NK-92 (cell line): Measurements from ENCODE around the gene TAS2R43.
"Not testable (repeated sequence)": the region's sequence is repeated elsewhere in the genome, so short reads cannot be mapped to it uniquely, and the experiment has no call there.

Source experiments
- DNase-seq: peaks from one replicate; lab custom pipeline; 2025; ENCODE audit not compliant: unreplicated experiment; lab: John Stamatoyannopoulos, UW

Gene TAS2R43, protein sequence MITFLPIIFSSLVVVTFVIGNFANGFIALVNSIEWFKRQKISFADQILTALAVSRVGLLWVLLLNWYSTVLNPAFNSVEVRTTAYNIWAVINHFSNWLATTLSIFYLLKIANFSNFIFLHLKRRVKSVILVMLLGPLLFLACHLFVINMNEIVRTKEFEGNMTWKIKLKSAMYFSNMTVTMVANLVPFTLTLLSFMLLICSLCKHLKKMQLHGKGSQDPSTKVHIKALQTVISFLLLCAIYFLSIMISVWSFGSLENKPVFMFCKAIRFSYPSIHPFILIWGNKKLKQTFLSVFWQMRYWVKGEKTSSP

GRCh38 chr12:11092128-11092527, at the start of gene TAS2R43:
Gene TAS2R43, minus strand, starts transcription at chr12:11092313. Its CDS starts 84 bp downstream, at chr12:11092229.
- DNase-seq, result no peak

GRCh38 chr12:11136075-11136474, 44.0 kb upstream of the TAS2R43 start:
- DNase-seq, result no peak

GRCh38 chr12:11134305-11134704, 42.2 kb upstream of the TAS2R43 start, which contains the start of gene TAS2R30:
Gene TAS2R30, minus strand, starts transcription at chr12:11134644. Its CDS starts 400 bp downstream, at chr12:11134244.
- no peak for DNase-seq

GRCh38 chr12:11133816-11134215, 41.7 kb upstream of the TAS2R43 start:
- no peak for DNase-seq

DNA sequence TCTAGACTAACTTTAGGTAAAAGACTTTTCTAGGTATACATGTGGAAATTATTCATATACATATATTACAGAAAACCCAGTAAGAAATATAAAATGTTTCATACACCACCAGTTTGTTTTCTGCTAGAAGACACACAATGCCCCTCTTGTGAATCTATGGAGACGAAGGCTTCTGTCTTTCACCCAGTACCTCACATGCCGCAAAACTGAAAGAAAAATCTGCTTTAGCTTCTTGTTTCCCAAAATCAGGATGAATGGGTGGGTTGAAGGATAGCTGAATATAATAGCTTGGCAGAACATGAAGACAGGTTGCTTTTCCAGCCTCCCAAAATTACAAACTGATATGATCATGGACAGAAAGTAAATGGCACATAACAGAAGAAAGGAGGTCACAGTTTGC, 41.0 kb upstream of the TAS2R43 start:
- no peak for DNase-seq

- DNase-seq, result no peak
Measured at GRCh38 chr12:11130999-11131398, 38.9 kb upstream of the TAS2R43 start.

- no peak for DNase-seq
Measured at GRCh38 chr12:11130382-11130781, 38.3 kb upstream of the TAS2R43 start.

GRCh38 chr12:11114130-11114529, 22.0 kb upstream of the TAS2R43 start:
- not testable (repeated sequence) for DNase-seq

DNA sequence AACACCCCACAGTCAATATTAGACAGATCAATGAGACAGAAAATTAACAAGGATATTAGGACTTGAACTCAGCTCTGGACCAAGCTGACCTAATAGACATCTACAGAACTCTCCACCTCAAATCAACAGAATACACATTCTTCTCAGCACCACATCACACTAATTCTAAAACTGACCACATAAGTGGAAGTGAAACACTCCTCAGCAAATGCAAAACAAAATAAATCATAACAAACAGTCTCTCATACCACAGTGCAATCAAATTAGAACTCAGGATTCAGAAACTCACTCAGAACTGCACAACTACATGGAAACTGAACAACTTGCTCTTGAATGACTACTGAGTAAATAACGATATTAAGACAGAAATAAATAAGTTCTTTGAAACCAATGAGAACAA, 19.1 kb upstream of the TAS2R43 start:
- DNase-seq, result not testable (repeated sequence)

DNA sequence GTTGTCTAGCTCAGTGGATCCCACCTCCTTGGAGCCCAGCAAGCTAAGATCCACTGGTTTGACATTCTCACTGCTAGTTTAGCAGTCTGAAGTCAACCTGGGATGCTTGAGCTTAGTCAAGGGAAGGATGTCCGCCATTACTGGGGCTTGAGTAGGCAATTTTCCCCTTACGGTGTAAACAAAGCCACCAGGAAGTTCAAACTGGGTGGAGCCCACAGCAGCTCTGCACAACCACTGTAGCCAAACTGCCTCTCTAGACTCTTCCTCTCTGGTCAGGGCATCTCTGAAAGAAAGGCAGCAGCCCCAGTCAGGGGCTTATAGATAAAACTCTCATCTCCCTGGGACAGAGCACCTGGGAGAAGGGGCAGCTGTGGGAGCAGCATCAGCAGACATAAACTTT, 16.7 kb upstream of the TAS2R43 start:
- no peak for DNase-seq

- DNase-seq, result no peak
Measured at GRCh38 chr12:11107719-11108118, 15.6 kb upstream of the TAS2R43 start.

- no peak for DNase-seq
Measured at GRCh38 chr12:11106288-11106687, 14.2 kb upstream of the TAS2R43 start.

DNA sequence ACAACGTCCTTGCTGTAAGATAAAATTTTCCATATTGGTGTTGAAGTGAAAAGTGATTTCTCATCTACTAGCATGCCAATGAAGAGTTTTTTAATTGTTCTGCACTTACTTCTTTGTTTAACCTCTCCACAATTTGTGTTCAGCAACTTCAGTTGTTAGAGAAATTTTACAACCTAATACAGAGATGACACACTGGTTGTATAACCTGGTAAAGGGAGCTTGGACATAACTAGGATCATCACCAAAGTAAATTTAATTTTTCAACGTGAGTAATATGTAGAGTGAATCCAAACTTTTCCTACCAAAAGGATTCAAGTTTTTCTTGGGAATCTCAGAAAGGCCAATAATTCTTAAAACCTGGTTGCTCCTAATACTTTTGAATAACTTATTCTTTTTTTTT, 13.4 kb upstream of the TAS2R43 start:
- DNase-seq, result no peak

- DNase-seq, result not testable (repeated sequence)
Measured at GRCh38 chr12:11094910-11095309, 2.8 kb upstream of the TAS2R43 start.

DNA sequence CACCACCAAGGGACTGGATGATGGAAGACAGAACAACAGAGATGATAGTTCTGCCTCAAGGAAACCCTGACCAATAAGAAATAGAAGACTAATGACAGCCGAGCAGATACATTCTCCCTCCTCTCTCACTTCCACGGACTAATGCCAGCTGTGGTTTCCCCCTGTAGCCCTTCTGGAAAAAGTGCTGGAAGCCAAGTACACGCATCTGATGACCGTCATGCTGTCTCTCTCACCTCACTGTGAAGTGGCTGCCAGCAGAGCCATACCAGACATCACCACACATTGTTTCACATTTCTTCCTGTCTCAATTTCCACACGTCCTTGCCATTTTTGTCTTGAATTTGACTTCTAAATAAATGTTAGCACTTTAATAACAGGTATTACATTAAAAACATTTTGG, 2.9 kb downstream of the TAS2R43 start:
- DNase-seq, result no peak

DNA sequence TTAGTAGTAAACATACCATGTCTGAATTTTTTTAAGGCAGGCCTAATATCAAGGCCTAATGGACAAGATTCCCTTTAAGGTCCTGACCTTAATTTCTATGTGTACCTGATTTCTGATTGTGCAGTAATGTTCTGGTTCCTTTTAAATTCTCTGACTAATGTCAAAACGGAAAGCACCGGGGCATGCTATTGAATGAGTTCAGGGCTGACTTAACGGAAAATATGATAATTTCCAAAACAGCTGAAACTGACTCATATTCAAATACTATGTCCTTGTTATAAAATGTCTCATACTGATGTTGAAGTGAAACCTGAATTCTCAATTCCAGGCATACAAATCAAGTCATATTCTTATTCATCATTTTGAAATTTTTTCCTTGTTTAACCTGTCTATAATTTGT, 6.7 kb downstream of the TAS2R43 start:
- DNase-seq, result no peak

- no peak for DNase-seq
Measured at GRCh38 chr12:11081987-11082386, 10.1 kb downstream of the TAS2R43 start.

GRCh38 chr12:11078246-11078645, 13.9 kb downstream of the TAS2R43 start:
- no peak for DNase-seq

GRCh38 chr12:11075642-11076041, 16.5 kb downstream of the TAS2R43 start:
- no peak for DNase-seq

GRCh38 chr12:11071414-11071813, 20.7 kb downstream of the TAS2R43 start:
- no peak for DNase-seq

- no peak for DNase-seq
Measured at GRCh38 chr12:11070999-11071398, 21.1 kb downstream of the TAS2R43 start.

GRCh38 chr12:11069854-11070365, 22.2 kb downstream of the TAS2R43 start:
- DNase-seq, result no peak

DNA sequence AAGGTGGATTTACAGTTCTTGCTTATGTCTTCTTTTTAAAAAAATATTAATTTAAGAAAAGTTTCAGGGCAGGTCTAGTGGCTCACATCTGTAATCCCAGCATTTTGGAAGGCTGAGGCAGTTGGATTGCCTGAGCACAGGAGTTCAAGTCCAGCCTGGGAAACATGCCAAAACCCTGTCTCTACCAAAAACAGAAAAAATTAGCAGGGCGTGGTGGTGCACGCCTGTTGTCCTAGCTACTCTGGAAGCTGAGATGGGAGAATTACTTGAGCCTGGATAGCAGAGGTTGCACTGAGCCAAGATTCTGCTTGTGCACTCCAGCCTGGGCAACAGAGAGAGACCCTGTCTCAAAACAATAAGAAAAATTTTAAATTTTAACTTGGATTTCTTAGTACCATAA, 24.6 kb downstream of the TAS2R43 start:
- no peak for DNase-seq
